Heart right ventricle (tissue), 16 donors: ENCODE data around the gene TARP.
A peak's percentile ranks its signal among the peaks of the same experiment; 100 is the strongest.

Experiments
- ATAC-seq, 8 donors: fragments of 200-7000 bp; cut with Tn5 transposase; one replicate each; pipeline ENCODE4 v1.9.1; 2020; ENCODE audit warnings: mild to moderate bottlenecking in 8 of 8, moderate library complexity in 8 of 8, moderate number of reproducible peaks in 1 of 8
- DNase-seq, 2 donors: peaks; one replicate each; pipeline ENCODE4 v3.0.0-alpha.2; 2020
- H3K27ac ChIP-seq, 10 donors: fragments of 200-600 bp; sonication (generic) in 2 of 10; one replicate each; pipeline versions ENCODE4 v1.5.0 to v1.8.0; 2020 to 2022; ENCODE audit warnings: mild to moderate bottlenecking in 3 of 10
- H3K27me3 ChIP-seq, 7 donors: fragments of 200-600 bp; one replicate each; pipeline ENCODE4 v1.8.0; 2021 to 2022; ENCODE audit warnings: mild to moderate bottlenecking in 2 of 7
- H3K36me3 ChIP-seq, 9 donors: fragments of 200-600 bp; sonication (generic) in 1 of 9; one replicate each; pipeline versions ENCODE4 v1.5.0 to v1.8.0; 2020 to 2022; ENCODE audit warnings: mild to moderate bottlenecking in 2 of 9
- H3K4me1 ChIP-seq, 9 donors: fragments of 200-600 bp; sonication (generic) in 1 of 9; one replicate each; pipeline versions ENCODE4 v1.5.0 to v1.8.0; 2020 to 2022; ENCODE audit warnings: mild to moderate bottlenecking in 4 of 9
- H3K4me3 ChIP-seq, 10 donors: fragments of 200-600 bp; sonication (generic) in 2 of 10; one replicate each; pipeline versions ENCODE4 v1.5.0 to v1.8.0; 2020 to 2022; ENCODE audit warnings: mild to moderate bottlenecking in 7 of 10, moderate library complexity in 2 of 10
- H3K9me3 ChIP-seq, 11 donors: fragments of 200-600 bp in 10 of 11; sonication (generic) in 2 of 11; one replicate each; pipeline versions ENCODE4 v1.5.0 to v1.8.0; 2013 to 2022; ENCODE audit warnings: mild to moderate bottlenecking in 2 of 11, control low read depth in 1 of 11, moderate library complexity in 1 of 11
- WGBS, 2 donors: extraction: QIAGEN DNeasy Blood & Tissue Kit; methylation state at CpG; one replicate each; pipeline ENCODE4 v1.1.7; 2013; ENCODE audit warnings: inconsistent platforms in 1 of 2; 5-methylcytosine and 5-hydroxymethylcytosine counted together
- intact Hi-C, 10 donors: fragments of 100-400 bp; cut with DNase I; formaldehyde crosslinking; loops; one replicate each; pipeline versions ENCODE4 v1.11.1 to v1.14.2; 2022
- TF ChIP-seq, protein P1 (sequence below), 9 donors: fragments of 200-600 bp; sonication (generic) in 2 of 9; IDR thresholded peaks; one replicate each; pipeline versions ENCODE4 v1.5.0 to v1.8.0; 2021 to 2022; ENCODE audit warnings: antibody characterized with exemption in 9 of 9, mild to moderate bottlenecking in 5 of 9, moderate library complexity in 1 of 9
- donor health status: Arrhythmogenic right ventricular cardiomyopathy.
- donor health status: ischemic (EF 13 %, LVEDD 7.1; RV severe dilation, severe dysfunction).
- donor health status: healthy with polysubstance abuse.
- donor health status: DM: no; HTN: yes; CAD: no.
- donor health status: DM: no; HTN: no; CAD: no.
- donor health status: ischemic (EF 25% LVEDD 6.9; RV normal size, moderate dysfunction).
- donor health status: ischemic (EF 25% LVEDD 5.7; RV mildly dilated, moderate dysfunction).
- donor health status: healthy.
- donor health status: DM: yes; HTN: yes; CAD: no.
- donor health status: Ischemic cardiomyopathy.
- donor health status: ischemic (EF 35%, LVEDD 5.7; RV mildly dilated, moderate dysfunction).
- donor health status: nonischemic (EF 11% LVEDD 7.7; RV severe dilation, severe dysfunction).
- donor health status: DM: yes; HTN: yes; CAD: no.
- donor health status: PGD.
- donor health status: ischemic (EF 29% LVEDD 5.4; RV normal size, mild dysfunction).
- donor health status: nonischemic (EF 23%, LVEDD 6.1; RV moderate dilation, normal function).

TARP gene

DNA sequence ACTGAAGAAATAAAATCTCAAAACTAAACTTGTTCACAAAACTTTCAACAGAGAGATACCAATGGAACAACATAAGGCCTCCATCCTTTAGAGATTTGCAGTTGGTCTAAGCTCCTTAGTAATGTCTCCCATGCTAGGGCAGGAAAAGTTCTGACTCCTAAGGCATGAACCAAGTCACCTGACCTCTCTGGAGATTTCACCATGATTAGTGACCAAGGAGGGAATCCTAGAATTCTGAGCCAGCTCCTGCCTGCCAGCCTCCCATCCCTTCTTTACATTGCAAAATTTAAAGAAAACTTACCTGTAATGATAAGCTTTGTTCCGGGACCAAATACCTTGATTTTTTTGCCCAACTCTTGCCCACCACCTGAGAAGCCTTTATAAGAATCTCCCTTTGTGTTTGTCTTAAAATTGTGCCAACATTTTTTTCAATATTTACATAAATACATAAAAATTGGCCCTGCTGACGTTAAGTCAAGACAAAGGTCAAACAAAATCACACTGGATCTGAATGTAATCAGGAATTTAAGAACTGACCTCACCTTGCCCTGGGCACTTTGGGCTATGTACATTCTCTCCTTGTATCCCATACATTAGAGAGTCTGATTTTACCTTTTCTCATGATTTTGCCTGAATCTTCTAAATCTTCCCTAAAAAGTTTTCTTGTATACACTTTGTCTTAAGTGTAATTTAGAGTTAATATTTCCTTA lies at the start of gene TARP:
Gene TARP (minus strand): TSS at position 351 of the 710 bp plus-strand sequence.
- Histone ChIP-seq H3K27ac (peak within 1 kb of the TSS in 1 of 10 donors; percentile 45), H3K9me3 (no peaks in the 10 kb centered on the region), H3K4me1 (peaks cover 0 to 11% (median 0%) of the 10 kb centered on the region in 9 donors), H3K4me3 (peak within 1 kb of the TSS in 1 of 10 donors; percentile 21), H3K27me3 (peaks cover 0 to 1% (median 0%) of the 10 kb centered on the region in 7 donors), H3K36me3 (no peaks in the 10 kb centered on the region)
- DNase-seq (no peak), ATAC-seq (no peak)
- TF ChIP-seq, protein P1, sequence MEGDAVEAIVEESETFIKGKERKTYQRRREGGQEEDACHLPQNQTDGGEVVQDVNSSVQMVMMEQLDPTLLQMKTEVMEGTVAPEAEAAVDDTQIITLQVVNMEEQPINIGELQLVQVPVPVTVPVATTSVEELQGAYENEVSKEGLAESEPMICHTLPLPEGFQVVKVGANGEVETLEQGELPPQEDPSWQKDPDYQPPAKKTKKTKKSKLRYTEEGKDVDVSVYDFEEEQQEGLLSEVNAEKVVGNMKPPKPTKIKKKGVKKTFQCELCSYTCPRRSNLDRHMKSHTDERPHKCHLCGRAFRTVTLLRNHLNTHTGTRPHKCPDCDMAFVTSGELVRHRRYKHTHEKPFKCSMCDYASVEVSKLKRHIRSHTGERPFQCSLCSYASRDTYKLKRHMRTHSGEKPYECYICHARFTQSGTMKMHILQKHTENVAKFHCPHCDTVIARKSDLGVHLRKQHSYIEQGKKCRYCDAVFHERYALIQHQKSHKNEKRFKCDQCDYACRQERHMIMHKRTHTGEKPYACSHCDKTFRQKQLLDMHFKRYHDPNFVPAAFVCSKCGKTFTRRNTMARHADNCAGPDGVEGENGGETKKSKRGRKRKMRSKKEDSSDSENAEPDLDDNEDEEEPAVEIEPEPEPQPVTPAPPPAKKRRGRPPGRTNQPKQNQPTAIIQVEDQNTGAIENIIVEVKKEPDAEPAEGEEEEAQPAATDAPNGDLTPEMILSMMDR (IDR thresholded peaks at IDR 0.05), result no peak
- intact Hi-C loops, result no loop called here
- 90 to 92% methylated on average over 2 of the region's 2 CpGs for WGBS, 2 donors

DNA sequence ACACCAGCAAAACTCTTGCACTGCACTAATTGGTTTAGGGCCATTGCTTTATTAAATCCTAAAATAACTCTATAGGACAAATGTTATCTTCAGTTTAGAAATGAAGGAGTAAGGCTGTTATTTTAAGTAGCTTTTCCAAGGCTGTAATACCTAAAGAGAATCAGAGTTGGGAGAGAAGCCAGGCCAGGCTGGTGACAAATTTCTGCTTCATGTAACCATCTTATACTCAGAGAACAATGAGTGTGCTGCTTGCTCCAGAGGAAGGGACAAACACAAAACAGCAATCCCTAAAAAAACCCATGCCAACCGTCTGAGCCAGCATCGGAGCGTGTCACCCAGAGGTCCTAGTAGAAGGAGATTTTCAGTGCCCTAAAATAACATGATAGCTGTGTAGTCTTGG lies 49.7 kb upstream of the TARP start:
- 36 to 79% methylated on average over 3 of the region's 3 CpGs for WGBS, 2 donors
- H3K36me3 ChIP-seq, result no peaks in the 10 kb centered on the region
- H3K9me3 ChIP-seq, result no peaks in the 10 kb centered on the region
- TF ChIP-seq, protein P1 (IDR thresholded peaks at IDR 0.05), result no peak
- ATAC-seq (no peak), DNase-seq (no peak)
- H3K27ac ChIP-seq, result no peak overlapping the region
- H3K4me1 ChIP-seq, result peaks cover 0 to 12% (median 0%) of the 10 kb centered on the region in 9 donors
- H3K27me3 ChIP-seq, result peaks cover 0 to 6% (median 0%) of the 10 kb centered on the region in 7 donors
- intact Hi-C loops, result loop anchor here in 3 of 10 donors (10.0 kb wide), 1 partner anchor 218 kb away; no protein-coding TSS in a partner anchor
- H3K4me3 ChIP-seq, result no peak overlapping the region

DNA sequence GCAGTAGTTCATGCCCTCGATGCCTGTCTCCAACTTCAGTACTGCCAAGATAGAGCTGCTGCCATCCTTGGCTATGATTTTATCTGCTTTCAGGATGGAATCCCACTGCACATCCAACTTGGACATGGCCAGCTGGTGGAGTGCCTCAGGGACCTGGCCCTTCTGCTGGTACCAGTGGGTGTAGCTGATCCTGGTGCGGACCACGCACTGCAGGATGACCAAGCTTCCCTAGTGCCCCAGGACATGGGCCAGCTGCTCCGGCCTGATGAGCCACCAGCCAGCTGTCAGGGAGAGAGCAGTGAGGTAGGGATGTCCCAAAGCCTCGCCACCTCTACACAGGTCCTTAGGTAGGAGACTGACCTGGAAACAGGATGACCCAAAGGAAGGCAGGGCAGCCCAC lies 49.0 kb upstream of the TARP start:
- Histone ChIP-seq H3K27ac (no peak overlapping the region), H3K27me3 (peaks cover 0 to 6% (median 0%) of the 10 kb centered on the region in 7 donors), H3K4me3 (no peak overlapping the region), H3K4me1 (peaks cover 0 to 19% (median 0%) of the 10 kb centered on the region in 9 donors), H3K9me3 (no peaks in the 10 kb centered on the region), H3K36me3 (no peaks in the 10 kb centered on the region)
- 86 to 97% methylated on average over 5 of the region's 5 CpGs for WGBS, 2 donors
- TF ChIP-seq, protein P1 (IDR thresholded peaks at IDR 0.05), result no peak
- DNase-seq, result no peak
- intact Hi-C loops, result loop anchor here in 3 of 10 donors (10.0 kb wide), 1 partner anchor 218 kb away; no protein-coding TSS in a partner anchor
- ATAC-seq, result no peak

DNA sequence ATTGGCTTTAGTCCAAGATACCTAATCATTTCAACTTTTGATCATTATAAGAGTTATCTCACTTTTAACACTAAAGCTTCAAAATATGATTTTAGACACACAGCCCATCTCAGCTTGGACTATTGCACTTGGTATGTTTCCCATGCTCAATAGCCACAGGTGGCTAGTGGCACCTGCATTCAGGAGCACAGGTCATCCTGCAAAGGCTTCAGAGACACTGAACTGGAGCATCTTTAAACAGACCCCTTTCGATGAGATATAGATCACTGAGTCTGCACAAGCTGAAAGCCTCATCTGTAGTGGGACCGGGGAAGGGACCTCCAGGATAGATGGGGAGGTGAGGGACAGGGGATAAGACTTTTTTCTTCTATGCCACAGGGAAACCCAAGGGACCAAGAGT lies 48.5 kb upstream of the TARP start:
- intact Hi-C loops, result loop anchor here in 3 of 10 donors (10.0 kb wide), 1 partner anchor 217 kb away; no protein-coding TSS in a partner anchor
- Histone ChIP-seq H3K9me3 (no peaks in the 10 kb centered on the region), H3K36me3 (no peaks in the 10 kb centered on the region), H3K4me1 (peaks cover 0 to 23% (median 0%) of the 10 kb centered on the region in 9 donors), H3K4me3 (no peak overlapping the region), H3K27ac (no peak overlapping the region), H3K27me3 (peaks cover 0 to 6% (median 0%) of the 10 kb centered on the region in 7 donors)
- WGBS, 2 donors, result 98 to 99% methylated on average over 2 of the region's 2 CpGs
- TF ChIP-seq, protein P1 (IDR thresholded peaks at IDR 0.05), result no peak
- DNase-seq (no peak), ATAC-seq (no peak)
